ENCODE measurements around the gene CSNK2A2.

- no peak for TF ChIP-seq CTCF (IDR thresholded peaks at IDR 0.05; ENCODE audit: low read depth, low read length)
- no peak for TF ChIP-seq POLR2A (IDR thresholded peaks at IDR 0.05; ENCODE audit: extremely low read depth, insufficient read length)
- TF ChIP-seq MYC (IDR thresholded peaks at IDR 0.05; ENCODE audit: low read depth, low read length), result no peak
Measured at GRCh38 chr16:58123896-58124600, 73.9 kb downstream of the CSNK2A2 start.

All from NB4 (cell line).